MM.1S (cell line): ENCODE data around the gene OSTN.

Source experiments
- EZH2 ChIP-seq: fragments of 300-600 bp; sonication (generic); optimal IDR thresholded peaks from 2 replicates; pipeline ENCODE3; 2017; ENCODE audit warnings: low read depth, mild to moderate bottlenecking, antibody characterized with exemption, low read length, mixed read lengths
- TF ChIP-seq, protein P1 (sequence below): fragments of 300-600 bp; sonication (generic); IDR thresholded peaks from 2 replicates; pipeline ENCODE4 v1.5.1; 2016; ENCODE audit warnings: antibody characterized with exemption, low read length, mixed read lengths

DNA sequence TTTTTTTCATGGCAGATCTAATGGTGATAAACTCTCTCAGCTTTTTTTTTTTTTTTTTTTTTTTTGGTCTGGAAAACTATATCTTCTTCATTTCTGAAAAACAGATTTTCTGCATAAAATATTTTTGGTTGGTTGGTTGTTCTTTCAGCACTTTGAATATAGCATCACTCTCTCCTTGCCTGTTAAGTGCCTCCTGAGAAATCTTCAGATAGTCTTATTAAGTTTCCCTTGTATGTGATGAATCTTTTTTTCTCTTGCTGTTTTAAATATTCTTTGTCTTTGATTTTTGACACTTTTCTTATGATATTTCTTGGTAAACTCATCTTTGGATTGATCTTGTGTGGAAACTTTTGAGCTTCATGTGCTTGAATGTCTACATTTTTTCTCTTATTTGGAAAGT, 44.2 kb upstream of the OSTN start:
- no peak for TF ChIP-seq EZH2
- TF ChIP-seq, protein P1, sequence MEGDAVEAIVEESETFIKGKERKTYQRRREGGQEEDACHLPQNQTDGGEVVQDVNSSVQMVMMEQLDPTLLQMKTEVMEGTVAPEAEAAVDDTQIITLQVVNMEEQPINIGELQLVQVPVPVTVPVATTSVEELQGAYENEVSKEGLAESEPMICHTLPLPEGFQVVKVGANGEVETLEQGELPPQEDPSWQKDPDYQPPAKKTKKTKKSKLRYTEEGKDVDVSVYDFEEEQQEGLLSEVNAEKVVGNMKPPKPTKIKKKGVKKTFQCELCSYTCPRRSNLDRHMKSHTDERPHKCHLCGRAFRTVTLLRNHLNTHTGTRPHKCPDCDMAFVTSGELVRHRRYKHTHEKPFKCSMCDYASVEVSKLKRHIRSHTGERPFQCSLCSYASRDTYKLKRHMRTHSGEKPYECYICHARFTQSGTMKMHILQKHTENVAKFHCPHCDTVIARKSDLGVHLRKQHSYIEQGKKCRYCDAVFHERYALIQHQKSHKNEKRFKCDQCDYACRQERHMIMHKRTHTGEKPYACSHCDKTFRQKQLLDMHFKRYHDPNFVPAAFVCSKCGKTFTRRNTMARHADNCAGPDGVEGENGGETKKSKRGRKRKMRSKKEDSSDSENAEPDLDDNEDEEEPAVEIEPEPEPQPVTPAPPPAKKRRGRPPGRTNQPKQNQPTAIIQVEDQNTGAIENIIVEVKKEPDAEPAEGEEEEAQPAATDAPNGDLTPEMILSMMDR = no peak
